Measurements from ENCODE around the gene PRR18. TPM values are rescaled to one million over a fixed set of nuclear protein-coding genes. Genes with fewer than 3 reads are reported as not detected.

Gene PRR18
- total and polyA plus RNA-seq, 9 of the 15 experiments (the other 6 are each of a cell fraction or from before 2014, with no cell fraction given), result not detected

GRCh38 chr6:166342349-166343149, 34.4 kb upstream of the PRR18 start, which contains the start of gene SFT2D1 (continued):
- TF ChIP-seq RAD51 (IDR thresholded peaks at IDR 0.05; ENCODE audit: borderline replicate concordance, low read depth), result no peak
- TF ChIP-seq ZKSCAN8 (CRISPR knock-in tag; IDR thresholded peaks at IDR 0.05), result no peak
- TF ChIP-seq ZBTB33 (CRISPR knock-in tag; IDR thresholded peaks at IDR 0.05), result peak; percentile 81
- TF ChIP-seq TRIM25 (IDR thresholded peaks at IDR 0.05; ENCODE audit: borderline replicate concordance), result no peak
- TF ChIP-seq NCOA2 (IDR thresholded peaks at IDR 0.05; ENCODE audit: partially characterized antibody in 2 of 2), result no peak
- TF ChIP-seq SMAD3 (CRISPR knock-in tag; conservative IDR thresholded peaks at IDR 0.05), result no peak
- no peak for TF ChIP-seq PCBP2 (IDR thresholded peaks at IDR 0.05; ENCODE audit: low read depth, low read length, poor library complexity, severe bottlenecking)
- peak; percentile 74 for TF ChIP-seq ZNF431 (CRISPR knock-in tag; IDR thresholded peaks at IDR 0.05)
- no peak for TF ChIP-seq ARID2 (IDR thresholded peaks at IDR 0.05)
- no peak for TF ChIP-seq CBX2 (IDR thresholded peaks at IDR 0.05; ENCODE audit: insufficient read depth, low read length, poor library complexity, severe bottlenecking)
- no peak for TF ChIP-seq STAT5B (CRISPR knock-in tag; IDR thresholded peaks at IDR 0.05)
- peak in 1 of 2 experiments; percentile 84; a peak in 2 of 4 replicates for TF ChIP-seq HDAC1 (IDR thresholded peaks at IDR 0.05)
- TF ChIP-seq ZNF224 (CRISPR knock-in tag; IDR thresholded peaks at IDR 0.05), result 0 out of 2 replicates have a peak, but pooled peaks have one; percentile 60
- no peak for TF ChIP-seq ZNF143 (CRISPR knock-in tag; IDR thresholded peaks at IDR 0.05)
- TF ChIP-seq PML (IDR thresholded peaks at IDR 0.05; ENCODE audit: low read length), result peak; percentile 77
- TF ChIP-seq BCL6 (CRISPR knock-in tag; IDR thresholded peaks at IDR 0.05), result no peak
- TF ChIP-seq ZBTB9 (CRISPR knock-in tag; IDR thresholded peaks at IDR 0.05), result no peak; the same call in 1 of the 2 replicates
- TF ChIP-seq ZNF12 (CRISPR knock-in tag; IDR thresholded peaks at IDR 0.05), result 0 out of 2 replicates have a peak, but pooled peaks have one; percentile 33
- no peak for TF ChIP-seq IRF9 (tag; IDR thresholded peaks at IDR 0.05)
- no peak for TF ChIP-seq SMAD2 (IDR thresholded peaks at IDR 0.05; ENCODE audit: low read depth, low read length)
- TF ChIP-seq NR0B1 (IDR thresholded peaks at IDR 0.05; ENCODE audit: partially characterized antibody), result no peak

Measured in K562 (cell line).